T-helper 1 cell treated with Interleukin-12 subunit alpha and Interleukin-12 subunit beta and Interleukin-4 antibody, amounts not matched to agents 30 ng/mL and 1 ng/mL, for 36 hours (primary cell): ENCODE data around the gene ERN1. TPM values are rescaled to one million over a fixed set of nuclear protein-coding genes. Genes with fewer than 3 reads are reported as not detected.

Experiments used
- intact Hi-C: fragments of 100-400 bp; cut with micrococcal nuclease; formaldehyde crosslinking; loops from one replicate; pipeline ENCODE4 v1.15.1; 2024
- total RNA-seq: library from RNA; stranded (reverse); gene quantifications from 2 replicates; pipeline ENCODE4 v1.2.3, GENCODE V29; 2022

ERN1 gene
- total RNA-seq, 1 donor from 2014 or later = 139 TPM

GRCh38 chr17:64115043-64115698 is 14.8 kb downstream of the ERN1 start:
- intact Hi-C loops = no loop called here

DNA sequence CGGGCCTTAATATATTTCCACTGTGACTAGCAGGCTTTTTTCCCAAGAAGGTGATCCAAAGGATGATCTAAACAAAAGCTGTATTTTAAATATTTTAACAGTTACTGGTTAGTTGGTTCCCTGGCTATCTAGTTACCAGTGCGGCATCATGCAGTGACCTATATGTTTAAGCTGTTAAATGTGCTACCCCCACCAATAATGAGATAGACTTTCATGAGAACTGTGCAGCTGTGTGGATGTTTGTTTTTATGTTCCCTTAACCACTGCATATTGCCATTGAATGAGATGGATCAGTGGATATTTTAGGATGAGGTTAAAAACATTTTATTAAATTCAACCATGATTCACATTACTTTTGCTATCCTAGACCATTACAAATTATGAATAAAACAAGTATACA is 16.9 kb downstream of the ERN1 start:
- intact Hi-C loops = no loop called here

- intact Hi-C loops = no loop called here
These were observed 18.1 kb downstream of the ERN1 start for GRCh38 chr17:64111831-64112230.

- intact Hi-C loops = no loop called here
These were observed 19.4 kb downstream of the ERN1 start for GRCh38 chr17:64110379-64111152.

- intact Hi-C loops = no loop called here
These were observed 20.5 kb downstream of the ERN1 start for GRCh38 chr17:64109400-64109799.

- intact Hi-C loops = loop anchor here (2.0 kb wide), 1 partner anchor 15 kb away; no protein-coding TSS in a partner anchor
These were observed 22.3 kb downstream of the ERN1 start for GRCh38 chr17:64107500-64108236.

DNA sequence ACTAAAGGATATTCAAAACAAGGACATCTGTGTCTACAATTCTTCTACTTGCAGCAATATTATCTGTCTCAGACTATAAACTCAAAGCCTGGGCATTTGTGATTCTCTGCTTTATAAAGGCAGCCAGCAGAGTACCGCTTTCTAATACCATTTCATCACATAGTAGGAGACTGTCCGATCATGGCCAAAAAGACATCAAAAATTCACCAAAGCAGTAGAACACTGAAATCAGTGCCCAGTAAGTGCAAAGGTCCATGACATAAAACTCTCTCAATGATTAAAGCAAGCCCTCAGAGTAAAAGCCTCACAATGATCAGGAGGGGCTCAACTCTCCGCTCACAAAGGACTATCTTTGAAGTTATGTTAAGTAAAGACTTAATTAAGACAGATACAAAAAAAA is 23.0 kb downstream of the ERN1 start:
- intact Hi-C loops = loop anchor here (2.0 kb wide), 1 partner anchor 14 kb away; no protein-coding TSS in a partner anchor

DNA sequence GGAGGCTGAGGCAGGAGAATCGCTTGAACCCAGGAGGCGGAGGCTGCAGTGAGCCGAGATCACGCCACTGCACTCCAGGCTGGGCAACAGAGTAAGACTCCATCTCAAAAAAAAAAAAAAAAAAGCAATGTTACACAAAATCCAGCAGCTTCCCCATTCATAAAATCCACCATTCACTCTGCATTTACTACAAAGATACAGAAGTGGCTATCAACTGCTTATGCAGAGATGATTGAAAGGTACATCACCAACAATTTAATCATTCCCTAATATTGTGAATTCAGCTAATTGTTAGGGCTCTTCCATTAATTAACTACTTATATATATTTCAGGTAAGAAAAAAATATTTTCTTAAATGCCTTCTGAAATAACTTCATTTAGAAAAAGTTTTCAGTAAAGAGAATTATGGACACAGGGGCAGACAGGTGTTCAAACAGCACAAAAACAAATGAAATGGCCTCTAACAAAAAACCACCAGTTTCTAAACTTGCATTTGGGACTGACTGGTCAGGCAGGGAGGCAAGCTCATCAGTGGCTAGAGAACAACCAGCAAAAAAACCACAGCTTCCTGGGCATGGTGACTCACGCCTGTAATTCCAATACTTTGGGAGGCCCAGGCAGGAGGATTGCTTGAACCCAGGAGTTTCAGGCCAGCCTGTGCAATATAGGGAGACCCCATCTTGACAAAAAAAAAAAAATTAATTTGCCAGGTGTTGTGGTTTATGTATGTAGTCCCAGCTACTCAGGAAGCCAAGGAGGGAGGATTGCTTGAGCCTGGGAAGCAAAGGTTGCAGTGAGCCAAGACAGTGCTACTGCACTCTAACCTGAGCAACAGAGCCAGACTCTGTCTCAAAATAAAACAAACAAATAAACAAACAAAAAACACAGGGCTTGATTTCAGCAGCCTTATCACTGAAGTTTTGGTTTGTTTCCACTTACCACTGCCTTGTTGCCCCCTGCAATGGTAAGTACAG is 26.3 kb downstream of the ERN1 start:
- intact Hi-C loops = no loop called here

DNA sequence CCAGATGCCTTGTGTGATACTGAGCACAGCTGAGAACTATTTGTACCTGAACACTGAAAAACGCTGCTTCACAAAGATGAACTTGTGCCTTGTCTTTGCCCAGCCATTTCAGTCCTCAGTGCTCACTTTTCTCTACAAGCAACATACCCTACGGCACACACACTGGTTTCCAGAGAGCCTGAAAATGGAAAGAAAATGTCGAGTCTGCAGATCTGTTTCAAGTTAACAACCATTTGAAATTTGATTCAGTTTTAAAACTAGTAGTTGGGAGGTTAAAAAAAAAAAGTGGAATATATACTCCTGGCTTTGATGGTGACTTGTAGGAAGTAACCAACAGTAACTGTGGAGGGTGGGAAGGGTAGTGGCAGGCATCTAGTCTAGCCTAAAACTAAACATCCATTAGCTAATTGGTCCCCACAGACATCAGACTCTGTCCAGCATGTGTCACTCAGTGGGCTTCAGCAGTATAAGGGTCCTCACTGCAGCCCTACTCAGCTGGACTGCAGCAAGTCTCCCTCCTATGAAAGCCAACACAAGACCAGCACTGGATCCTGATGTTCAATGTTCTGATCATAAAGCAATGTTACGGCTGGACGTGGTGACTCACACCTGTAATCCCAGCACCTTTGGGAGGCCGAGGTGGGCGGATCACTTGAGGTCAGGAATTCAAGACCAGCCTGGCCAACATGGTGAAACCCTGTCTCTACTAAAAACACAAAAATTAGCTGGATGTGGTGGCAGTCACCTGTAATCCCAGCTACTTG is 27.1 kb downstream of the ERN1 start:
- intact Hi-C loops = no loop called here

DNA sequence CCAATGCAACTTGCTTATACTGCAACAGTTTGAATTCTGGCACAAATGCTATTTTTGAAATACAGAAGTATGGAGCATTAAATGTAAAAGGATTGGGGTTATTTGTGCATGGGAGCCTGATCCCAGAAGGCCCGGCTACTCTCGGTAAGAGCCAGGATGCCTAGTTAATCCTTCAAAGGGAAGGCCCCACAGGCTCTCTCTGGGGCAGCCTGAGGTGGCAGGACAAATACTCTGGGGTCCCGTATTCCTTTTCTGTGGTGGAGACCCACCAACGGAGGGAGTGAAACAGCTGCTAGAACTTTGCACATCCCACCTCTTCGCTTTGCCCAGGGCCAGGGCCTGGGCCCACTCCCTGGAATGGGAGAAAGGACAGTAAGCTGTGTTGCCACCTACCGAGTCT is 30.4 kb downstream of the ERN1 start:
- intact Hi-C loops = no loop called here

- intact Hi-C loops = no loop called here
These were observed 32.6 kb downstream of the ERN1 start for GRCh38 chr17:64097196-64097936.

GRCh38 chr17:64096037-64096436 is 33.9 kb downstream of the ERN1 start:
- intact Hi-C loops = no loop called here

DNA sequence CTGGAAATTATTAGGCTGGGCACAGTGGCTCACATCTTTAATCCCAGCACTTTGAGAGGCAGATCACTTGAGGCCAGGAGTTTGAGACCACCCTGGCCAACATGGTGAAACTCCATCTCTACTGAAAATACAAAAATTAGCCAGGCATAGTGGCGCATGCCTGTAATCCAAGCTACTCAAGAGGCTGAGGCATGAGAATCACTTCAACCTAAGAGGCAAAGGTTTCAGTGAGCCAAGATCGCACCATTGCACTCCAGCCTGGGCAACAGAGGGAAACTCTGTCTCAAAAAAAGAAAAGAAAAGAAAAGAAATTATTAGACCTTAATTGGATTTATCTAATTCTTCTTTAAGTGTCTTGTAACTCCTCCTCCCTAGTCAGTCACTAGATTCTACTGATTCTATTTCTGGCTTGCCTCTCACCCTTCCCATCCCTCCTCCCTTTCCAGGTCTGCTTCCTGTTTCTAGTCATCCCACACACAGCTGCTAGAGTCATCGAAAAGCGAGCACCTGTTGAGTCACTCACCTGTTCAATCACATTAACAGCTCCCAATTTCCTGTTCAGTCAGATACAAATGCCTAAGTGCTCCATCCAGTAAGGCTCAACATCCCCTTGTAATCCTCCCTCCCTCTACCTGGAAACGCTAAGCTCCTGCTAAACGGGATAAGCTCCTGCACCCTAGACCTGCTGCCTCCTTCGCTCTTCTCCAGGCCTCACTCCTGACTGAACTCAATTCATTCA is 34.6 kb downstream of the ERN1 start:
- intact Hi-C loops = no loop called here

GRCh38 chr17:64094412-64094811 is 35.5 kb downstream of the ERN1 start:
- intact Hi-C loops = no loop called here

GRCh38 chr17:64092952-64093451 is 36.9 kb downstream of the ERN1 start:
- intact Hi-C loops = loop anchor here (2.0 kb wide), 1 partner anchor 14 kb away; no protein-coding TSS in a partner anchor

DNA sequence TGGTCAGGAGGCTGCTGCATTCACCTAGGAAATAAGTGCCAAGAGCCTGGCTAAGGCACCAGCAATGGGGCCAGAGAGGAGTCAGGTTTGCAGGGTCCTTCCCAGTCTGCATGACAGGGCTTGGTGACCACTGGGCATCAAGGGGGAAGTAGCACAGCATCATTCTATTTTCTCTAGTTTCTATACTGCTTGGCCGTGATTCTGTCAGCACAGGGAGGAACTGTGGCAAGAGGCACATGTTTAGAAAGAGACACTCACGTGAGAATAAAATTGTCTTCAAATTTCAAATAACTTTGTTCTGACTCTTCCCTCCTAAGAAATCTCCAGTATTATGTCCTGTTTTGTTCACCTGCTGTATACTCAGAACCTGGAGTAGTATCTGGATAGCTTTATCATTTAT is 37.8 kb downstream of the ERN1 start:
- intact Hi-C loops = loop anchor here (2.0 kb wide), 1 partner anchor 15 kb away; no protein-coding TSS in a partner anchor

DNA sequence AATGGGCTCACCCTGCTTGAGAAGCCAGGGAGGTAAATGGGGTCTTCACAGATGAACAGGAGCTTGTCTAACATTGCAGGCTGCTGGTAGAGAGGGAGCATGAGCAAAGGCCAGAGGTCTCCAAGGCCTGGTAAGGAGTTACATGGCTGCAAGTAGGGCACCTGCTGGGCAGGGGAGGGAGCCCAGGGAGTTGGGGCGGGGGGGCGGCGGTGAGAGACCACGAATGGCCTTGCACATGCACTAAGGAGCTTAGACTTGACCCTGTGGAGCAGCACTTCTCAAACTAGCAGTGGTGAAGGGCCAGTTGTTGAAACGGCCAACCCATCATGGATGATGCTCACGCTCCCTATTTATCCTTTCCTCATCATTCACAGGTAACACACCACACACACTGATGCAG is 38.4 kb downstream of the ERN1 start:
- intact Hi-C loops = loop anchor here (1.0 kb wide), 3 partner anchors 9 to 39 kb away; partner anchors contain the start of gene ERN1

DNA sequence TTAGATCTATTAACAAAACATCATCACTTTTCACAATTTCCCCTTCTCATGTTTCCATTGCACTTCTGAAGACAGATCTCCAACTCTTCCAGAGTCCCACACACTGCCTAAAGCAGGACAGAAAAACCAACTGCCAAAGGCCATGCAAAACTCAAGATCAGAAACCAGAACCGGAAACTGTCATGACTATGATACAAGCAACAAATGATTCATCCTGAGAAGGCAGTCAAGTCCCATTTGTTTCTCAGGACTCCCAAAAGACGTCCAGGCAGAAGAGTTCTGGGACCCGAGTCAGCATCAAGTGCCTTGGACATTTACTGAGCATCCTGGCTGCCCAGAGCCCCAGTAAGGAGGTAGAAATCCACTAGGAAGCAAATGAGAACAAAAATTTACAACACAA is 38.8 kb downstream of the ERN1 start:
- intact Hi-C loops = loop anchor here (1.0 kb wide), 3 partner anchors 9 to 39 kb away; partner anchors contain the start of gene ERN1
